GM12878 (cell line): ENCODE measurements around the gene MTSS2. TPM values are rescaled to one million over a fixed set of nuclear protein-coding genes. Genes with fewer than 3 reads are reported as not detected.

Source experiments
- ATAC-seq: fragments of 200-7000 bp; cut with Tn5 transposase; 3 replicates; pipeline ENCODE4 v1.9.1; 2020; ENCODE audit warnings: mild to moderate bottlenecking, moderate library complexity
- BruUV-seq: library from RNA; stranded (reverse); fragments of 400-500 nt; replicated peaks from 2 replicates; lab custom pipeline; 2021; lab: Mats Ljungman, UMichigan
- CTCF ChIA-PET: fragments of 300-600 bp; sonication (Branson Sonifier 250); formaldehyde crosslinking; extraction: SDS; loops from one replicate; lab custom pipeline; 2021; ENCODE audit warnings: inconsistent platforms; lab: Yijun Ruan, JAX
- POLR2A ChIA-PET: fragments of 350-600 bp; formaldehyde crosslinking; extraction: SDS; loops from one replicate; lab custom pipeline; 2021; ENCODE audit warnings: inconsistent platforms; lab: Charles Lee
- RAD21 ChIA-PET: fragments of 300-600 bp; sonication (Branson Sonifier 250); formaldehyde crosslinking; loops from one replicate; lab custom pipeline; 2023; ENCODE audit warnings: antibody characterized with exemption; ENCODE audit not compliant: unreplicated experiment; lab: Charles Lee
- SMC1A ChIA-PET: fragments of 300-600 bp; sonication (Branson Sonifier 250); formaldehyde crosslinking; loops from one replicate; lab custom pipeline; 2023; ENCODE audit not compliant: unreplicated experiment, uncharacterized antibody; lab: Charles Lee
- DNase-seq: peaks from one replicate; pipeline ENCODE4 v3.0.0-alpha.2; 2011; ENCODE audit warnings: low read depth, low spot score
- FAIRE-seq: peaks from 3 replicates; lab custom pipeline; 2011; peaks lifted over from hg19 to GRCh38; lab: Jason Lieb, UNC
- H2AFZ ChIP-seq: 2 replicates; pipeline ENCODE4 v1.6.0; 2011; ENCODE audit warnings: low read depth, low read length, control low read depth; ENCODE audit not compliant: control insufficient read depth
- H3K27ac ChIP-seq: 2 replicates; pipeline ENCODE4 v1.5.1; 2011; ENCODE audit warnings: control low read depth; ENCODE audit not compliant: control insufficient read depth, insufficient read depth
- H3K27me3 ChIP-seq, 2 experiments: replicated peaks in 1 of 2; 2 replicates each; pipeline versions ENCODE4 v1.6.0 to v1.6.1; 2011; ENCODE audit warnings: low read length in 1 of 2; ENCODE audit not compliant: control insufficient read depth in 2 of 2, insufficient read depth in 2 of 2
- H3K36me3 ChIP-seq, 2 experiments: 2 replicates each; pipeline ENCODE4 v1.5.1; 2011; ENCODE audit warnings: low read length in 1 of 2; ENCODE audit not compliant: control insufficient read depth in 2 of 2, insufficient read depth in 2 of 2
- H3K4me1 ChIP-seq: 2 replicates; pipeline ENCODE4 v1.6.1; 2011; ENCODE audit warnings: mild to moderate bottlenecking, low read length, moderate library complexity, mixed read lengths; ENCODE audit not compliant: control insufficient read depth, insufficient read depth
- H3K4me2 ChIP-seq: 2 replicates; pipeline ENCODE4 v1.6.0; 2011; ENCODE audit warnings: control low read depth; ENCODE audit not compliant: control insufficient read depth, insufficient read depth
- H3K4me3 ChIP-seq: fragments of 200-600 bp; sonication (generic); 2 replicates; pipeline ENCODE4 v1.5.1; 2016
- H3K79me2 ChIP-seq: 2 replicates; pipeline ENCODE4 v1.6.0; 2011; ENCODE audit warnings: low read length; ENCODE audit not compliant: control insufficient read depth, insufficient read depth
- H3K9ac ChIP-seq: 2 replicates; pipeline ENCODE4 v1.8.0; 2011; ENCODE audit warnings: low read length, control low read depth, mixed read lengths; ENCODE audit not compliant: control insufficient read depth, insufficient read depth
- H3K9me3 ChIP-seq: replicated peaks from 3 replicates; pipeline ENCODE4 v1.5.1; 2011; ENCODE audit warnings: mild to moderate bottlenecking, low read length; ENCODE audit not compliant: control insufficient read depth, insufficient read depth
- H4K20me1 ChIP-seq: 2 replicates; pipeline ENCODE4 v1.6.0; 2011; ENCODE audit not compliant: control insufficient read depth, insufficient read depth
- ASH2L ChIP-seq: fragments of 300-600, 200-600 bp; sonication (generic); IDR thresholded peaks from 2 replicates; pipeline ENCODE4 v1.6.1; 2017; ENCODE audit warnings: low read depth, mild to moderate bottlenecking, borderline replicate concordance
- BACH1 ChIP-seq: fragments of 450-650 bp; IDR thresholded peaks from 2 replicates; pipeline ENCODE4 v1.6.1; 2017; ENCODE audit warnings: mild to moderate bottlenecking, borderline replicate concordance
- BCL3 ChIP-seq: IDR thresholded peaks from 2 replicates; pipeline ENCODE4 v1.6.1; 2011; ENCODE audit warnings: borderline replicate concordance, low read depth, mild to moderate bottlenecking, moderate library complexity, low read length; ENCODE audit not compliant: insufficient read depth, poor library complexity, severe bottlenecking
- ELK1 ChIP-seq: IDR thresholded peaks from 2 replicates; pipeline ENCODE4 v1.6.1; 2012; ENCODE audit warnings: low read depth, low read length, improper control_type of control experiment
- EZH2 ChIP-seq: IDR thresholded peaks from 2 replicates; pipeline ENCODE4 v1.6.1; 2012; ENCODE audit warnings: low read depth, mild to moderate bottlenecking, control low read depth, inconsistent platforms, low read length, borderline replicate concordance; ENCODE audit not compliant: control insufficient read depth
- FOXK2 ChIP-seq: fragments of 450-650 bp; IDR thresholded peaks from 2 replicates; pipeline ENCODE4 v1.6.1; 2017; ENCODE audit warnings: mild to moderate bottlenecking, moderate library complexity
- HSF1 ChIP-seq: fragments of 150-350 bp; IDR thresholded peaks from 2 replicates; pipeline ENCODE4 v1.6.1; 2014; ENCODE audit warnings: mild to moderate bottlenecking, low read depth, low read length
- NFYB ChIP-seq: IDR thresholded peaks from 2 replicates; pipeline ENCODE4 v1.6.1; 2011; ENCODE audit warnings: low read depth, mild to moderate bottlenecking, low read length, improper control_type of control experiment, moderate library complexity; ENCODE audit not compliant: insufficient read depth
- NR2C1 ChIP-seq: fragments of 450-650 bp; IDR thresholded peaks from 2 replicates; pipeline ENCODE4 v1.6.1; 2017; ENCODE audit warnings: antibody characterized with exemption, mild to moderate bottlenecking, moderate library complexity
- RUNX3 ChIP-seq: IDR thresholded peaks from 2 replicates; pipeline ENCODE4 v1.6.1; 2012; ENCODE audit warnings: low read length, inconsistent platforms
- SP1 ChIP-seq: IDR thresholded peaks from one replicate; pipeline ENCODE4 v1.6.1; 2011; ENCODE audit warnings: low read depth, low read length
- SPI1 ChIP-seq: IDR thresholded peaks from 2 replicates; pipeline ENCODE4 v1.6.1; 2011; ENCODE audit warnings: low read depth, mild to moderate bottlenecking, low read length, moderate library complexity, borderline replicate concordance; ENCODE audit not compliant: insufficient read depth
- WRNIP1 ChIP-seq: IDR thresholded peaks from 2 replicates; pipeline ENCODE4 v1.6.1; 2011; ENCODE audit warnings: low read depth, low read length, improper control_type of control experiment, borderline replicate concordance
- YY1 ChIP-seq: IDR thresholded peaks from 2 replicates; pipeline ENCODE4 v1.6.1; 2011; ENCODE audit warnings: low read depth, mild to moderate bottlenecking, low read length
- ZNF622 ChIP-seq: fragments of 450-650 bp; IDR thresholded peaks from 2 replicates; pipeline ENCODE4 v1.6.1; 2017; ENCODE audit warnings: mild to moderate bottlenecking, inconsistent platforms
- ZNF687 ChIP-seq: fragments of 450-650 bp; IDR thresholded peaks from 2 replicates; pipeline ENCODE4 v1.6.1; 2017; ENCODE audit warnings: mild to moderate bottlenecking, moderate library complexity
- WGBS: methylation state at CpG from one replicate; pipeline ENCODE4 v1.1.6; 2016; ENCODE audit warnings: low lambda C conversion rate; ENCODE audit not compliant: insufficient replicate concordance, insufficient coverage; ENCODE audit errors: missing lambda C conversion rate; 5-methylcytosine and 5-hydroxymethylcytosine counted together
- in situ Hi-C: fragments of 300-500 bp; cut with MboI; formaldehyde crosslinking; loops from 9 replicates; pipeline ENCODE4 v1.14.3; 2018; ENCODE audit warnings: mixed read lengths
- intact Hi-C: fragments of 100-400 bp; cut with micrococcal nuclease; formaldehyde crosslinking; loops from one replicate; pipeline ENCODE4 v1.14.2; 2022; ENCODE audit not compliant: unreplicated experiment
- polyA plus RNA-seq, 11 experiments: library from polyadenylated mRNA; depleted of rRNA in 4 of 11; unstranded in 6 of 11; stranded (reverse) in 5 of 11; fragments of >200 nt; fragmentation: Nextera tagmentation in 4 of 11; fragmentation: Illumina TruSeq in 1 of 11; extraction: Ambion mirVana in 4 of 11; extraction: Trizol in 1 of 11; gene quantifications; 1 replicate in 1 of 11; 2 replicates in 10 of 11; pipeline versions ENCODE4 v1.2.1 to v1.2.3, GENCODE V29; 2011 to 2016; ENCODE audit warnings: inconsistent platforms in 2 of 11, missing spikeins in 2 of 11, low read depth in 1 of 11
- total RNA-seq, 4 experiments: library from RNA; depleted of rRNA in 3 of 4; stranded (reverse); fragments of >200 nt in 3 of 4; fragmentation: Illumina TruSeq in 1 of 4; extraction: Trizol in 1 of 4; gene quantifications; 2 replicates each; pipeline versions ENCODE4 v1.2.1 to v1.2.3, GENCODE V29; 2013 to 2021

Gene MTSS2
- total and polyA plus RNA-seq, 10 of the 15 experiments (the other 5 are each of a cell fraction or from before 2014, with no cell fraction given): under 0.01 to 0.51 (median 0.14) TPM; not detected in 4

GRCh38 chr16:70657956-70658355 lies 27.9 kb downstream of the MTSS2 start:
- Histone ChIP-seq H3K4me2 (no peak overlapping the region), H3K79me2 (no peaks in the 10 kb centered on the region), H2AFZ (no peak overlapping the region), H3K27me3 (no peaks in the 10 kb centered on the region), H3K4me3 (no peak overlapping the region), H3K27ac (no peak overlapping the region), H3K9ac (no peak overlapping the region), H4K20me1 (no peaks in the 10 kb centered on the region), H3K4me1 (no peaks in the 10 kb centered on the region), H3K36me3 (no peaks in the 10 kb centered on the region), H3K9me3 (no peaks in the 10 kb centered on the region)
- FAIRE-seq: no peak
- TF ChIP-seq ZNF622 (no peak), NR2C1 (no peak), HSF1 (no peak), BCL3 (no peak), FOXK2 (no peak), ELK1 (no peak), NFYB (no peak), WRNIP1 (no peak), YY1 (no peak), RUNX3 (no peak), ASH2L (no peak), ZNF687 (no peak), EZH2 (no peak), BACH1 (no peak), SPI1 (no peak), SP1 (no peak)
- CTCF ChIA-PET: no interaction called here
- RAD21 ChIA-PET: no interaction called here
- in situ Hi-C loops: no loop called here
- no TSS peak for BruUV-seq
- no peak for DNase-seq
- SMC1A ChIA-PET: no interaction called here
- no peak for ATAC-seq
- intact Hi-C loops: loop anchor here (10.0 kb wide), 1 partner anchor 493 kb away; no protein-coding TSS in a partner anchor
- 53% methylated on average over 7 of the region's 7 CpGs for WGBS
- POLR2A ChIA-PET: no interaction called here
